Gastrocnemius medialis (tissue), 4 donors: ENCODE results near the gene ARID5A. TPM values are rescaled to one million over a fixed set of nuclear protein-coding genes. Genes with fewer than 3 reads are reported as not detected.

ENCODE experiments used
- ATAC-seq, 2 donors: fragments of 150-250 bp; one replicate each; pipeline ENCODE4 v1.9.1; 2016
- DNase-seq, 2 donors: peaks; one replicate each; pipeline ENCODE4 v3.0.0-alpha.2; 2019
- H3K27ac ChIP-seq, 4 donors: fragments of 200-600 bp; sonication (generic); 1 replicate in 1 of 4; 2 replicates in 3 of 4; pipeline ENCODE4 v1.5.1; 2016 to 2018; ENCODE audit warnings: mild to moderate bottlenecking in 2 of 4, moderate library complexity in 1 of 4
- H3K27me3 ChIP-seq, 3 donors: fragments of 200-600 bp; sonication (generic) in 2 of 3; 1 replicate in 1 of 3; 2 replicates in 2 of 3; pipeline versions ENCODE4 v1.5.1 to v1.6.0; 2016 to 2019; ENCODE audit warnings: mild to moderate bottlenecking in 1 of 3, moderate library complexity in 1 of 3
- H3K36me3 ChIP-seq, 2 donors: fragments of 200-600 bp; sonication (generic) in 1 of 2; one replicate each; pipeline ENCODE4 v1.5.1; 2017 to 2018
- H3K4me1 ChIP-seq, 2 donors: fragments of 200-600 bp; sonication (generic) in 1 of 2; one replicate each; pipeline ENCODE4 v1.5.1; 2016 to 2017; ENCODE audit warnings: mild to moderate bottlenecking in 2 of 2
- H3K4me3 ChIP-seq, 4 donors: fragments of 200-600 bp; sonication (generic) in 3 of 4; 1 replicate in 1 of 4; 2 replicates in 3 of 4; pipeline ENCODE4 v1.5.1; 2016 to 2019; ENCODE audit warnings: mild to moderate bottlenecking in 2 of 4
- H3K9me3 ChIP-seq, 3 donors: fragments of 200-600 bp; sonication (generic) in 2 of 3; 1 replicate in 1 of 3; 2 replicates in 2 of 3; pipeline ENCODE4 v1.5.1; 2016 to 2019
- CTCF ChIP-seq, 5 experiments: fragments of 450-650 bp in 3 of 5; fragments of 200-600 bp in 2 of 5; sonication (generic) in 2 of 5; IDR thresholded peaks in 4 of 5; conservative IDR thresholded peaks in 1 of 5; 1 replicate in 4 of 5; 2 replicates in 1 of 5; pipeline ENCODE4 v1.5.1; 2016 to 2019; ENCODE audit warnings: antibody characterized with exemption in 5 of 5, mild to moderate bottlenecking in 3 of 5, moderate library complexity in 3 of 5
- POLR2A ChIP-seq, 2 donors: fragments of 450-650 bp; IDR thresholded peaks; one replicate each; pipeline ENCODE4 v1.6.1; 2017; ENCODE audit warnings: antibody characterized with exemption in 2 of 2, mild to moderate bottlenecking in 2 of 2, moderate library complexity in 2 of 2
- in situ Hi-C, 4 donors: fragments of 200-750 bp; cut with MboI; loops; one replicate each; pipeline versions ENCODE4 v1.15.0 to v1.8.0; 2017; ENCODE audit warnings: low sequenced_read_pairs in 4 of 4
- intact Hi-C: fragments of 100-400 bp; cut with DNase I; formaldehyde crosslinking; loops from one replicate; pipeline ENCODE4 v1.15.1; 2023; ENCODE audit warnings: low total_unique reads
- total RNA-seq, 4 donors: library from RNA; depleted of rRNA; stranded (reverse); fragments of >200 nt; gene quantifications; one replicate each; pipeline versions ENCODE4 v1.1.0 to v1.2.3, GENCODE V29; 2016

The ARID5A gene
- total RNA-seq, 4 donors from 2014 or later, result 6.7 to 126 (median 30.5) TPM

GRCh38 chr2:96591054-96591453 is 54.5 kb downstream of the ARID5A start:
- Histone ChIP-seq H3K4me3 (no peak overlapping the region), H3K36me3 (peaks cover 0 to 39% of the 10 kb centered on the region in 2 donors), H3K9me3 (no peaks in the 10 kb centered on the region), H3K27me3 (no peaks in the 10 kb centered on the region), H3K27ac (no peak overlapping the region), H3K4me1 (peaks cover 17 to 30% of the 10 kb centered on the region in 2 donors)
- in situ Hi-C loops (no loop called here), intact Hi-C loops (no loop called here)
- ATAC-seq (peak in 1 of 2 donors; percentile 12), DNase-seq (no peak)
- no peak for TF ChIP-seq CTCF (IDR thresholded peaks at IDR 0.05 in 4 of 5, conservative IDR thresholded peaks at IDR 0.05 in 1 of 5)

GRCh38 chr2:96591494-96591893 is 54.9 kb downstream of the ARID5A start:
- ATAC-seq, result no peak
- intact Hi-C loops (no loop called here), in situ Hi-C loops (no loop called here)
- DNase-seq, result no peak
- H3K27ac ChIP-seq, result no peak overlapping the region
- no peaks in the 10 kb centered on the region for H3K27me3 ChIP-seq
- no peak for TF ChIP-seq POLR2A (IDR thresholded peaks at IDR 0.05)
- no peaks in the 10 kb centered on the region for H3K9me3 ChIP-seq
- peaks cover 0 to 39% of the 10 kb centered on the region in 2 donors for H3K36me3 ChIP-seq
- H3K4me3 ChIP-seq, result no peak overlapping the region
- peaks cover 21 to 35% of the 10 kb centered on the region in 2 donors for H3K4me1 ChIP-seq

GRCh38 chr2:96594282-96594681 is 57.7 kb downstream of the ARID5A start:
- TF ChIP-seq CTCF (IDR thresholded peaks at IDR 0.05 in 4 of 5, conservative IDR thresholded peaks at IDR 0.05 in 1 of 5), result no peak
- TF ChIP-seq POLR2A (IDR thresholded peaks at IDR 0.05), result no peak
- Histone ChIP-seq H3K27ac (peak overlapping the region in 1 of 4 donors; percentile 91), H3K4me3 (no peak overlapping the region), H3K36me3 (peaks cover 0 to 53% of the 10 kb centered on the region in 2 donors), H3K9me3 (no peaks in the 10 kb centered on the region), H3K27me3 (no peaks in the 10 kb centered on the region), H3K4me1 (peaks cover 37 to 50% of the 10 kb centered on the region in 2 donors)
- intact Hi-C loops (no loop called here), in situ Hi-C loops (no loop called here)
- DNase-seq, result no peak
- ATAC-seq, result no peak

GRCh38 chr2:96594691-96595152 is 58.2 kb downstream of the ARID5A start:
- peaks cover 0 to 55% of the 10 kb centered on the region in 2 donors for H3K36me3 ChIP-seq
- intact Hi-C loops, result loop anchor here (5.0 kb wide), 2 partner anchors 62 to 223 kb away; partner anchors contain the start of gene CNNM3
- TF ChIP-seq CTCF (IDR thresholded peaks at IDR 0.05 in 4 of 5, conservative IDR thresholded peaks at IDR 0.05 in 1 of 5) (no peak), POLR2A (IDR thresholded peaks at IDR 0.05) (no peak)
- H3K4me3 ChIP-seq, result no peak overlapping the region
- H3K9me3 ChIP-seq, result no peaks in the 10 kb centered on the region
- peaks cover 41 to 55% of the 10 kb centered on the region in 2 donors for H3K4me1 ChIP-seq
- no peak for DNase-seq
- no peaks in the 10 kb centered on the region for H3K27me3 ChIP-seq
- ATAC-seq, result no peak
- peak overlapping the region in 1 of 4 donors; percentile 91 for H3K27ac ChIP-seq
- in situ Hi-C loops, result no loop called here

- DNase-seq, result peak; percentile 21 to 58
- in situ Hi-C loops (no loop called here), intact Hi-C loops (loop anchor here (5.0 kb wide), 2 partner anchors 64 to 221 kb away; partner anchors contain the start of gene CNNM3)
- Histone ChIP-seq H3K4me3 (no peak overlapping the region), H3K4me1 (peaks cover 42 to 56% of the 10 kb centered on the region in 2 donors), H3K27me3 (no peaks in the 10 kb centered on the region), H3K27ac (peak overlapping the region; percentile 80 to 93 (median 90)), H3K36me3 (peaks cover 0 to 68% of the 10 kb centered on the region in 2 donors), H3K9me3 (no peaks in the 10 kb centered on the region)
- peak; percentile 16 to 35 for ATAC-seq
- TF ChIP-seq POLR2A (IDR thresholded peaks at IDR 0.05) (no peak), CTCF (IDR thresholded peaks at IDR 0.05 in 4 of 5, conservative IDR thresholded peaks at IDR 0.05 in 1 of 5) (no peak)
These were observed 60.0 kb downstream of the ARID5A start for GRCh38 chr2:96596596-96596995.
